Retina (tissue), 1 donor: ENCODE measurements around the gene TRIM25.

Experiments
- DNase-seq: peaks from one replicate; pipeline ENCODE4 v3.0.0-alpha.2; 2016

TRIM25 gene

DNA sequence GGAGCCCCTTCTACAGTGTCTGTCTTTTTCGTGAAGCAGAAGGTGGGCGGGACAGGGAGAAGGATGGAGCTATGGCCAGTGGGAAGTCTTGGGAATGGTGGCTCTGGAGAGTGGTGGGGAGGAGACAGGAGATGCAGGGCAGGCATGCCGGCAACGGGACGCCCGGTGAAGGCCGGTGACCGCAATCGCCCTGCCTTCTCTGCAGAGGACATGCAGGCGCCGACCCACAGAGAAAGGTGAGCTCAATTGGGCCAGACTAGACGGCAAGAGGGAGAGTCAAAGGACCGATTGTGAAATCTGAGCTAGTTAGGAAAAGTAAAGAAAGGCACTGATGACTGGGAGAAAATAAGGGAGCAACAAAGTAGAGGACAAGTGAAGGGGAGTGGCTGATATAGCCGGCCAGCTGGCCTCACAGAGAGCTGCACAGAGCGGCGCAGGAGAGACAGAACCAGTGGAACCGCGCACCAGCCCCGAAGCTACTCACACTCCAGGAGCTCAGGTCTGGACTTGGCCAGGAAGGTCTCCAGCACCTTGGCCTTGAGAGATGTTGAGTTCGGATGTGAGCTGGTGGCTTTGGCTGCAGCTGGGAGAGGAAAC is 18.9 kb downstream of the TRIM25 start:
- DNase-seq: no peak

DNA sequence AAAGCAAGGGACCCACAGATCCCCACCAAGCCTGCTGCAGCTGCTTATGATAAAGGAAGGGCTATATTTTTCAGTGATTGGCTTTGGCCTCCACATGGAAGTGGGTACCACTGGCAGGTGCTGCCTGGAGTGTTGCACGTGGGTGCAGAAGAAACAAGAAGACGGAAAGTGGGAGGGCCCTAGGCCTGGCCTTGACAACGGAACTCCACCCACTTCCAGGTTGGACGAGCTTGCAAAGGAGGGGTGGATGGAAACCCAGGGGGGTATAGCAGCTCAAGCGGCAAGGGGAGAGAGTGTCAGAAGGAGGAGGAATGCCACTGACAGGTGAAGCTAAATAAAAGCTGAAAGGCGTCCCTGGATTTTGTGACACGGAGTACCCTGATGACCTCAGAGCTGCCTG is 20.3 kb downstream of the TRIM25 start:
- no peak for DNase-seq

DNA sequence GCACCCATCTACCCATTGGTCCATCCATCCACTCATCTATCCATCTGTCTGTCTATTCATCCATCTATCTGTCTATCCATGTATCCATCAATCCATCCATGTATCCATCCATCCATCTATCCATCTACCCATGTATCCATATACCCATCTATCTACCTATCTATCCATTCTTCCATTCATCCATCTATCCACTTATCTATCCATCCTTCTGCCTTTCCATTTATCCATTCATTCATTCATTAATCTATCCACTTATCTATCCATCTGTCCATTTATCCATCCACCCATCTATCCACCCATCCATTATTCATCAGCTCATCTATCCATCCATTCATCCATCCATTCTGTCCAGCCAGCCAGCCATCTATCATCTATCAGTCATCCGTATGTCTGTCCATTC is 21.5 kb downstream of the TRIM25 start:
- no peak for DNase-seq

DNA sequence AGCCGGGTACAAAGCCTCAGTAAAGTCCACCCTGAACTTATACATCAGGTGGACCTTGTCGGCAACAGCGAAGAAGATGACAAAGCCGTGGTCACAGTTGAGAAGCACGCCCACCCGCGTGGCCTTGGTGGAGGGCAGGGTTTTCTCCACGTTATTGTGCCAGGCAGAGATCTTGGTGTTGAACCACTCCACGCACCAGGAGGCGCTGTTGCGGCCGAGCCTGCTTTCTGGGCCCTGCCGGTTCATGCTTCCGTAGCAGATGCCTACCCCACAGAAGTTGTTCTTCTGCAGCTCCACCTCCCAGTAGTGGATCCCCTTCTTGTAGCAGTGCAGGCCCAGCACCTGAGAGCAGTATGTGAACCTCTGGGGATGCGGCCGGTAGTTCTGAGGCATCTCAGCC is 22.1 kb downstream of the TRIM25 start:
- no peak for DNase-seq

DNA sequence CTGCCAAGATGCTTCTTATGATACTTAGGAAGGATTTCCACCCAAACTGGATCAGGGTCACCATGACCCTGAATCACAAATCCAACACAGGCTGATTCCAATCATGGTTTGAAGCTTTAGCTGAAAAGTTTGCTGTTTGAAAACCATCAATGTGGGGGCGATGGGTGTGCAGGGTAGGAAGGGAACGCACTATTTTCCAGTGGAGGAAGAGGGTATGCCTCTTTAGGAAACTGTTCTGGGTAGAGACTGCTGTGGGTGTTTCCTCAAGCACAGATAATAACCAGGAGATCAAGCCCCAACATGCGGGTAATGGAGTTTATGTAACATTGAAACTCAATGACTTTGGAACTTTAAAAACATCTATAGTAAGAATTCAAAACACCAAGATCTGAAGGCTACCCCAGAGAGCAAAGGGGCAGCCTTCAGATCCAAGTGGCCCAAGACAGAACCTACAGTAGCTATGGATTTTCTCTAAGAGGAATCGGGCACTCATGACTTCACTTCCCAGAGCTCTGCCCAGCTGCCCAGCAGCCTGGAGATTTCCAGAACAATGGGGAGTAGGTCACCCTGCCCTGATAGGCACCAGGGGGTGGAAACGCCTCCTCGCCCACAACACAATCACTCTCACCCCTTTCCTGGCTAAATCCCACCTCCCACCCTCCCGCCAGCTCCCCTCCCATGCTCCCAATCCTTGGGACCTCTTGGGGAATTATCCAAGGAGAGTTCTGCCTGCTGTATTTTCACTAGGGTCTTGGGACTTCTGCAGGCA is 22.8 kb downstream of the TRIM25 start:
- no peak for DNase-seq

DNA sequence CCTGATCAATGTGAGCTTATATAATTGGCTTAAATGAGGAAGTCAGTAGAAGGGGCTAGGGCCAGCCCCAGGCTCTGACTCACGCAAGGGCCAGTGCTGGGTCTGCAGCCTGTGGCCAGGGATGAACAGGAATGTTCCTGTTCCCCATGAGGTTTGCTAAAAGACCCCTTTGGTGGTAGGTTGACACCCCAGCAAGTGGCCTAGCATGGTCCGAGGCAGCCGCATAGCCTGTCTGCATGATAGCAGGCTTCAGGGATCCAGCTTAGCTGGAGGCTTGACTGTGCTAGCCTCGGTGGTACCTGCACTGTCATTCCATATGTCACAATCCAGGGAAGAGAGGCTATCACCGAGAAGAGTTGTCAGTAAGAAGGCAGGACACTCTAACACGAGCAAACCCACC is 23.5 kb downstream of the TRIM25 start:
- no peak for DNase-seq

DNA sequence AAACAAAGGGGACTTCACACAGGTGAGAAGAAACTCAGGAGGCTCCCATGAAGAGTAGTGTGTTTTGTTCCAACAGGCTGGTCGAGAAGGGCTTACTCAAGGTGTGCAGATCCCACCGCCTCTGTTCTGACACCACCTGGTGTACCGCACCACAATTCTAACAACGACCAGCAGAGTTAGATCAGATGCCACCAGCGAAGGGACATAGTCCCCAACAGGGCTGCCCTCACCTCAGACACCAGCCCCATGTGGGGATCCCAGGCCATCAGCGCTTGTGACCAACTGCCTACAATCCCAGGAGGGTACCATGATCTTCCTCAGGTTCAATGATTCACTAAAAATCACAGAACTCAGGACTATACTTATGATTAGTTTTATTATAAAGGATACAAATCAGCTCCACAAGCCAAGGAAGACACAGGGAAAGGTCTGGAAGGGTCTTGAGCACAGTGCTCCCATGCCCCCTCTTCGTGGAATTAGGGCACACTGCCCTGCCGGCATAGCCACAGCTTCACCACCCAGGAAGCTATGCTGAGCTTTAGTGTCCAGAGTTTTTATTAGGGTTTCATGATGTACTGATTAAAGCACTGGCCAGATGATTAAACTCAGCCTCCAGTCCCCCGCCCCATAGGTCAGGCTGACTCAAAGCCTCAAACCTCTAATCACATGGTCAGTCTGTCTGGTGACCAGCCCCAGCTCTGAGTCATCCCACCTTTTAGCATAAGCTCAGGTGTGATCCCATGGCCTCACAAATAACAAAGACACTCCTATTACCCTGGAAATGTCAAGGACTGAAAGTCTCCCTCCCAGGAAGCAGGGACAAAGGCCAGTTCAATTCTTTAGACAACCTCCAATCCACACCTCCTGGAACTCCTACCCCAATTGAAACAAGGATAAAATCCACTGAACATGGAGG is 26.0 kb downstream of the TRIM25 start:
- no peak for DNase-seq

DNA sequence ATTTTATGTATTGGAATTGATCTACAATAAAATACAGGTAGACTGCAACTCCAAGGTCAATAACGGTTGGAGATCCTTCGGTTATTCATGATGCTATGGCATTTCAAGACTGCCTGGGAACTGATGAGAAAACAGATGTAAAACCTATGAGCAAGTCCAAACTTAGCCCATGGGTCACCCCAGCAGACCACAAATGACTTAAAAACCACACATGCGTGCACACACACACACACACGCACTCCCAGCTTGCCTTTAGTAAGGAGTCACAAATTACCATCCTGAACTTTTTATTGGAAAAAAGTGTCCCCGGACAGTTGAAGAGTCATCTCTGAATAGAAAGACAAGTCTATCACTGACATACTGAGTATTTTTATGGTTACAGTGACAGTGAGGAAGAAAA is 26.7 kb downstream of the TRIM25 start:
- DNase-seq: no peak

DNA sequence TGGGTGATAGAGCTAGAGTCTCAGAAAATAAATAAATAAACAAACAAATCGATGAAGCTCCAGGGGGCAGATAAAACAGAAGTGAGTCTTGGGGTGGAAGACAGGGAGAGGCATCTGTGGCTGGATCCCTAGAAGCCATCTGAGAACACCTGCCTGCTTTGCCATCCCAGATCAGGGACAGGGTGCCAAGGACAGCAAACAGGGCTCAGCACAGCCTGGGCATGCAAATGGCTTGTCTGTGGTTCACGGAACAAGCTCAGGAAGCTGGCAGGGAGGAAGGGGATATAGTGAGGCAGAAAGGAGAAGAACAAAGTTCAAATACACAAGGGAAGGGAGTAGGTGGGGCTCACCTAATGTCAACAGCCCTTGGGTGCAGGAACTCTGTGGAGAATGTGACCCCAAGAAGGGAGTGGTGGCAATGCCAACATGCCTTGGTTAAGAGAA is 27.5 kb downstream of the TRIM25 start:
- DNase-seq: no peak

DNA sequence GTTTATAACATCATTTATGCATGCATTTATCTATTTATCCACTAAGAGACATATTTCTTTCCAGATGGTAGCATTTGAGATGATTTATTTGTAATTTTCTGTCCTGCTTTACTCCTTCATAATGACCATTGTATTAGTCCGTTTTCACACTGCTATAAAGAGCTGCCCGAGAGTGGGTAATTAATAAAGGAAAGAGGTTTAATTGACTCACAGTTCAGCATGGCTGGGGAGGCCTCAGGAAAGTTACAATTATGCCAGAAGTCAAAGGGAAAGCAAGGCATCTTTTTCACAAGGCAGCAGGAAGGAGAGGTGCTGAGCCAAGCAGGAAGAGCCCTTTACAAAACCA is 28.6 kb downstream of the TRIM25 start:
- DNase-seq: no peak

DNA sequence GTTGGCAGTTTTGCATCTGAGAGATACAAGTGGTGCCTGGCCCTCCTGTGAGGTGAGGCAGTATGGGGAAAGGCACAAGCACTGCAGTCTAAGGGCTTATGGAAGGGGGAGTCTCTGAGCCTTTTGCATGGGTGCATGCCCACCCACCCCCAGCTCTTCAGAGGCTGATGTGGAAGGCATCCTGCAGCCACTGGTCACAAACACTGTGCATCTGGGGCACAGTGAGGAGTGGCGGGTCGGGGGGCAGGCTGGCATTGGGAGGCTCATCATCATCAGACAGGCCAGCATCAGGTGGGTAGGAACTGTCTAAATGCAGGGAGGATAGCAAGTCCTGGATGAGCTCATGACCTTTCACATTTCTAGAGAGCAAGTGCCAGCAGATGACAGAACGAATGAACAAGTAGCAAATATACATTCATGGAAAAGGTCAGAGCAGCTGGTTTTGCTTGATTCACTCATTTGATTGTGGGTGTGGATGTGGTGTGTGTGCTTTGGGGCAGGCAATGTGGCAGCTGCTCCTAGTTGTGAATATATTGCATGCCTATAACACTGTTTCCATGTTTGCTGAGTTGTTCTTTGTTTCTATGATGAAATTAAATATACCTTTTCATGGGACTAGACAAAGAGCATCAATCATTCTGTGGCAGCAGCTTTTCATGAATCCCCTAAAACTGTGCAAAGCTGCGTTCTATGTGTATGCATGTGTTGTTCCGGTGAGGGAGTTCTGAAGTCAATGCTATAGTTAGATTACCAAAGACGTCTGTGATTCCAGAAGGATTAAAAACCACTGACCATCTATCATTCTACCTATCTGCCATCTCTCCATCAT is 29.2 kb downstream of the TRIM25 start:
- no peak for DNase-seq

DNA sequence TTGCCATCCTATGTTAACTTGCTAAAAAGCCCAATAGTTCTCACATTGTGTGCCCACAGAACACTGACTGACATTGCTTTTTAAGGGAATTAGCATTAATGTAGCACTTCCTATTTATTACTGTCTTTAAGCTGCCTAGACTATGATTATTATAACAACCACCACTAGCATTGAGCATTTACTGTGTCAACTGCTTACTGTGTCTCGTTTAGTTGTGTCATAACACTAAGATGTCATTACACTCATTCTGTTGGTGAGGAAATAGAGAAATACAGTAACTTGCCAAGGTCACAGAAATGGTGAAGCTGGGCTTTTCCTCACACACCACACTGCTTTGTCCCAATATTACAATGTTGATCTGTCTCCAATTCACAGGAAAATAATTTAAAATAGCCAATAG is 30.2 kb downstream of the TRIM25 start:
- no peak for DNase-seq

DNA sequence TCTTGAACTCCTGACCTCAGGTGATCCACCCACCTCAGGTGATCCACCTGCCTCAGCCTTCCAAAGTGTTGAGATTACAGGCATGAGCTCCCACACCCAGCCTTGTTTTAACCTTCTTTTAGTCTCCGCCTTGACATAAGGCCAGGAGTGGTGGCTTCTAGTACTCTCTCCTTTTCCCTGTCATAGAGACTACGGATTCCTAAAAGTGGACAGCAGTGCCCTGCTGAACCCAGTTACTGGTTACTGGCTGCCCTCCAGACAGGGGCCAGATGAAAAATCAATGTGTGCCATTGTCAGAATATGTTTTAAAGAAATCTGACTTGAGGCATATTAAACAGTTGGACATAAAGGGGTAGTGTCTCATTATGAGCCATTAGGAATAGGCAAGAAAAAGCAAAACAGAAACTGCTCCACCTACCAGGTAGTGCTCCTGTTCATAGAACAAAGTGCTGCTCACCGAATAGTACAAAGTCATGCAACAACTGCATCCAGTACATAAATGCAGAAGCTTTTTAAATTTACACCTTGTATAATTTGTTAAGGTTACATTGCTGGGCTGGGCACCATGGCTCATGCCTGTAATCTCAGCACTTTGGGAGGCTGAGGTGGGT is 32.1 kb downstream of the TRIM25 start:
- DNase-seq: no peak

DNA sequence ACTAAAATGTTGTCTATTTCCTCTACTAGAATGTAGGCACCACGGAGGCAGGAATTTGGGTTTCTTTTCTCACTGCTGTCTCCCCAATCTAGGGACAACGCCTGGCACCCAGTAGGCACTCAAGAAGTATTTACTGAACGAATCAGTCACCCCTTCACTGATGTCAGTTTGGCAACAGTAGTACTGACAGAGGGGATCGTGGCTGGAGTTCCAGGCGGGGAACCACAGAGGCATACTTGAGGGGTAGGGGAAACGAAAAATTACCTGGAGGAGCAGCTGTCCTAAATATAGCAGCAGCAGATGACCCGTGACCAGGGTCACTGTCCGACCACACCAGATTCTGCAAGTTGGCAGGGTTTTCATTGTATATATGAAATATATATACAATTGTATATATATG is 33.3 kb downstream of the TRIM25 start:
- DNase-seq: no peak

DNA sequence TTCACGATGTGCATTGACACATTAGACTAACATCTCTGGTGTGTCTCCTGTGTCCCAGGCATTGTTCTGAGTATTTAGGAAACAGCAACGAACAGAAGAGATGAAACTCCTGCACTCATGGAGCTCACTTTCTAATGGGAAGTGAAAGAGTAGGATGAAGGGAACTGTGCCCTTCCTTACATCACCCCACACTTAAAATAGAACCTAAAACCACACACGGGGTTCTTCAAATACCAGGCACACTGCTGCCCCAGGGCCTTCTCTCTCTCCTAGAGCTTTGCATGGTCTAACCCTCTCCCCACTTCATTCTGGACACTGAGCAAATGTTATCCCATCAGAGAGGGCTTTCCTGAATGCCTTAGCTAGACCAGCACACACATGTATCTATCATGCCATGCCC is 33.7 kb downstream of the TRIM25 start:
- DNase-seq: no peak

DNA sequence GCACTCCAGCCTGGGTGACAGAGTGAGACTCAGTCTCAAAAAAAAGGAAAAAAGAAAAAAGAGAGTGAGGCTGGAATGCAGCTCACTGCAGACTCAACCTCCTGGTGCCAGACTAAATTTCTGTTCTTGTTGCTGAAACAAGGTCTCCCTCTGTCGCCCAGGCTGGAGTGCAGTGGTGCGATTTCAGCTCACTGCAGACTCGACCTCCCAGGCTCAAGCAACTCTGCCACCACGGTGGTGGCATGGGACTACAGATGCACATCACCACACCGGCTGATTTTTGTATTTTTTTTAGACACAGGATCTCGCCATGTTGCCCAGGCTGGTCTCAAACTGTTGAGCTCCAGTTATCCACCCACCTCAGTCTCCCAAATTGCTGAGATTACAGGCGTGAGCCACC is 34.6 kb downstream of the TRIM25 start:
- DNase-seq: no peak

DNA sequence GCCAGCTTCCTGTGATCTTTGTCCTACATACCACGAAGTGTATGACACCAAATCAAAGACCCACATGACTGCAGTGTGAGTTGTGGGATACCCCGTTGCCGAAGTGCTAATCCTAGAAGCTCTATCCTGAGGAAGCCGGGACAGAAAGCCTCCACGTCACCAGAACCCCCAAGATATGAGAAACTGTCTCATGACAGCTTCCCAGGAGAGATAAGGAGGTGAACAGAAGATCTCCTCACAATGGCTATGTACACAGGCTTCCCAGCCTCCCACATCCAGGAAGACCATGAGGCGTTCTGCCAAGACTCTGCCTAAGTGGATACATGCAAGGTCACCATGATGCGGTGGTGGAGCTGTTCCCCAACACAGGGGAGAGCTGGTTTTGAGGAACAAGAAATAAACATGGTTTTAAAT is 37.1 kb downstream of the TRIM25 start:
- DNase-seq: no peak

DNA sequence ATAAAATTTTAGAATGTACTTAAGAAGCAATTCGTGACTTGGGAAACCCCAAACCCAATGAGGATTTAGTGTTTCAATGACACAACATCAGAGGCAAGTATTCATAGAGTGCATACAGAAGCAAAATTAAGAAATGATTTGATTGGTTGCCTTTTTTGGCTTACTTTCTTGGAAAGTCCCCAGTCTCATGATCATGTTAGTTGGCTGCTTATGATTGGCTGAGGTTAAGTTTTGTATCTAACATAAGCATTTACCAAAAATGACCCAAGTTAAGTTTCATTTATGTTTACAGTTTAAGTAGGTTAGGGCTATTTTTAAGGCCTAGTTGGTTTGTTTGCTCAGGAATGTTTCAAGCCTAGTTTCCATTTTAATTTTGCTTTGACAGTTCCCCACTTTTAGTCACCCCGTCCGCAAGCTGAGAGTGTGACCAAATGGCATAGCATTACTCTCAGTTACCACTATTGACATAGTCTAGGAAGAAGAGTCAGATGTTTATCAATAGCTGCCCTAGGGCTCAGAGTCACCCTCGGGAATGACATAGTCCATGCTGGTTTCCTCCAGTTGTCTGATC is 43.7 kb downstream of the TRIM25 start:
- no peak for DNase-seq

DNA sequence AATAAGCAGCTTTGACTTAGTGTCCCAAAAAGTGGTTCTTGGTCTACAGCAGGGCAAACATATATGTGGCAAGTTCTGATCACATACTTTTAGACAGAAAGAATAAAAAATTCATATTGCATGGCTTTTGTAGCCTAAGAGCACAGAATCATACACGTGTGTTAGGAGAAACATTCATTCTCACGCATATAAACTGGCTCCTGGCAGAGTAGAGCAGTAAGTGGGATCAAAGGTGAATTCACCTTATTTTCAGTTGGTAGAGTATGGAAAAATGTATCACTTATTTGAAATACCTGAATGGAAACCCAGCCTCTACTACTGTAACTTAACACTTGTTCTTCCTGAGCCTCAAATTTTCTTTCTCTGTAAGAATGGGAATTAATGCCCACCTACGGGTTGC is 45.1 kb downstream of the TRIM25 start:
- DNase-seq: no peak

DNA sequence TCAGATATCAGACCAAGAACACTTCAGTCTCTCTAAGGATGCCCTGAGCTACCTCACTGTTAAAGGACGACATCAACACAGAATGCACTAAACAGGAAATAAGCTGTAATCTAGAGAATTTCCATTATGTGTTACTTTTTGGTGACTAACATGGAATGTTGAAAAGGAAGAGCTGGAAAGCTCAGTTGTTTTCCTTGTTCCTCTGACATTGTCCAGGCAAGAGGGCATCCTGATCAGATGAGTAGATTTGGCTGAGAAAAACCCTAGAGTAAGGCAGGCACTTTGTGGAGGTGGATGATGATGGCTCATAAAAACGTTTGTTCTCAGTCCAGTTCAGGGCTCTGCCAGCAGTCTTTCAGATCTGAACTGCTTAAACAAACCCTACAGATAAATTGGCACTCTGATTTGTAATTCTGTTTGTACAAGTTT is 45.9 kb downstream of the TRIM25 start:
- DNase-seq: no peak

DNA sequence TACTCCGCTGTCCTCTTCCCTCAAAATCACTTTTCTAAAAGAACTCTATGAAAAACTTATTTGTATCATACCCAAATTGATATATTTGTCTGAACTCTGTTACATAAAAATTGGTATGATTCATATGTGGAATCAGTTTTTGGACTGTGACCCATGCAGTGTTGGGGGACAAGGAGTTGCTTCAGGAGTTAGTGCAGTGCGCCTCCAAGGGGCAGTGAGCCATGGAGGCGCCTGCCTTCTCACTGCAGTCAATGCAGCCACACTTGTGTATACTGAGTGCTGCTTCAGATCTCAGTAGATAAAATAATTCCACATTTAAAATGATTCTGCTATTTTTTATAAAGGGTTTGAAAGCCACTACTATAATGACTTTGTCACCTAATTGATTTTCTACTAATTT is 47.4 kb downstream of the TRIM25 start:
- no peak for DNase-seq

DNA sequence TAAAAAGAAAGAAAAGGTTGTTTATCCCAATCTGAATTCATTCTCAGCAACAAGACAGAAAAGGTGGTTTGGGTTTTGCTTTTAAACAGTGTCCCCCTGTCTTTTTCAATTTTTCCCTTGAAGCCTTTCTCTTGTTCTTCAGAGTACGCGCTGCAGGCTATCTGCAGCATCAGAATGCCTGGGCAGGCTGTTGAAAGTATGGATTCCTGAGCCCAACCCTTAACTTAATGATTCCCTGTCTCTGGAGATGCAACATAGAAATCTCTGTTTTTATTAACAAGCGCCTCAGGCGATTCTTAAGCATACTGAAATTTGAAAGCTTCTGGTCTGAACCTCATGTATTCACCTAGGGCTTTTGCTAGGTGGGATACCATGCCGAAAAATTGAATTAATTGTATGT is 47.8 kb downstream of the TRIM25 start:
- no peak for DNase-seq
